IPS-20b (cell line): Measurements from ENCODE around the gene CFAP46.

Experiments used
- H3K27ac ChIP-seq: one replicate; pipeline ENCODE4 v1.5.1; 2013; ENCODE audit warnings: low read length
- H3K27me3 ChIP-seq: 2 replicates; pipeline ENCODE4 v1.6.1; 2013; ENCODE audit warnings: mild to moderate bottlenecking, low read length, inconsistent platforms; ENCODE audit not compliant: insufficient read depth
- H3K36me3 ChIP-seq: 2 replicates; pipeline ENCODE4 v1.6.1; 2013; ENCODE audit warnings: low read depth, mild to moderate bottlenecking, inconsistent platforms, low read length, moderate library complexity; ENCODE audit not compliant: insufficient read depth
- H3K4me1 ChIP-seq: 2 replicates; pipeline ENCODE4 v1.6.1; 2013; ENCODE audit warnings: mild to moderate bottlenecking, control low read depth, inconsistent platforms, low read length, moderate library complexity; ENCODE audit not compliant: insufficient read depth
- H3K4me3 ChIP-seq: 2 replicates; pipeline ENCODE4 v1.5.1; 2013; ENCODE audit warnings: mild to moderate bottlenecking, low read length, inconsistent platforms
- H3K9ac ChIP-seq: 2 replicates; pipeline ENCODE4 v1.6.1; 2013; ENCODE audit warnings: low read depth, mild to moderate bottlenecking, inconsistent platforms, low read length, moderate library complexity
- H3K9me3 ChIP-seq: 2 replicates; pipeline ENCODE4 v1.6.1; 2013; ENCODE audit warnings: mild to moderate bottlenecking, low read depth, low read length, inconsistent platforms; ENCODE audit not compliant: insufficient read depth

Gene CFAP46

GRCh38 chr10:132788180-132788830, 154.1 kb downstream of the CFAP46 start:
- Histone ChIP-seq H3K36me3 (no peaks in the 10 kb centered on the region), H3K4me3 (peak overlapping the region; percentile 42; the same call in 1 of the 2 replicates), H3K9me3 (no peaks in the 10 kb centered on the region), H3K27me3 (peaks cover 82% of the 10 kb centered on the region), H3K9ac (no peak overlapping the region), H3K27ac (no peak overlapping the region), H3K4me1 (no peaks in the 10 kb centered on the region; the same call in 1 of the 2 replicates)

GRCh38 chr10:132787495-132788179, 154.7 kb downstream of the CFAP46 start:
- H3K9me3 ChIP-seq: no peaks in the 10 kb centered on the region
- H3K27ac ChIP-seq: no peak overlapping the region
- peak overlapping the region; percentile 42; the same call in 1 of the 2 replicates for H3K4me3 ChIP-seq
- H3K36me3 ChIP-seq: no peaks in the 10 kb centered on the region
- no peak overlapping the region for H3K9ac ChIP-seq
- no peaks in the 10 kb centered on the region; the same call in 1 of the 2 replicates for H3K4me1 ChIP-seq
- H3K27me3 ChIP-seq: peaks cover 88% of the 10 kb centered on the region

GRCh38 chr10:132786884-132787494, 155.4 kb downstream of the CFAP46 start:
- no peak overlapping the region for H3K9ac ChIP-seq
- no peak overlapping the region for H3K27ac ChIP-seq
- H3K9me3 ChIP-seq: no peaks in the 10 kb centered on the region
- H3K4me3 ChIP-seq: no peak overlapping the region
- peaks cover 95% of the 10 kb centered on the region for H3K27me3 ChIP-seq
- H3K36me3 ChIP-seq: no peaks in the 10 kb centered on the region
- no peaks in the 10 kb centered on the region; the same call in 1 of the 2 replicates for H3K4me1 ChIP-seq

GRCh38 chr10:132786476-132786883, 155.9 kb downstream of the CFAP46 start:
- Histone ChIP-seq H3K27me3 (peaks cover 98% of the 10 kb centered on the region), H3K9ac (no peak overlapping the region), H3K4me1 (no peaks in the 10 kb centered on the region; the same call in 1 of the 2 replicates), H3K36me3 (no peaks in the 10 kb centered on the region), H3K27ac (no peak overlapping the region), H3K9me3 (no peaks in the 10 kb centered on the region), H3K4me3 (no peak overlapping the region)

- Histone ChIP-seq H3K9me3 (no peaks in the 10 kb centered on the region), H3K4me1 (no peaks in the 10 kb centered on the region; the same call in 1 of the 2 replicates), H3K27me3 (peaks cover 96% of the 10 kb centered on the region), H3K36me3 (no peaks in the 10 kb centered on the region), H3K27ac (no peak within 1 kb of the TSS), H3K9ac (no peak within 1 kb of the TSS), H3K4me3 (no peak within 1 kb of the TSS)
These were observed 156.5 kb downstream of the CFAP46 start, which contains the start of gene NKX6-2 for GRCh38 chr10:132785723-132786475. NKX6-2 (minus strand) TSS chr10:132786147; CDS start chr10:132785948, 199 bp downstream.

- peaks cover 88% of the 10 kb centered on the region for H3K27me3 ChIP-seq
- no peak overlapping the region for H3K9ac ChIP-seq
- no peak overlapping the region for H3K4me3 ChIP-seq
- no peaks in the 10 kb centered on the region for H3K9me3 ChIP-seq
- no peaks in the 10 kb centered on the region; the same call in 1 of the 2 replicates for H3K4me1 ChIP-seq
- no peak overlapping the region for H3K27ac ChIP-seq
- H3K36me3 ChIP-seq: no peaks in the 10 kb centered on the region
These were observed 157.3 kb downstream of the CFAP46 start for GRCh38 chr10:132784866-132785722.

GRCh38 chr10:132783940-132784865, 158.2 kb downstream of the CFAP46 start:
- Histone ChIP-seq H3K9ac (no peak overlapping the region), H3K27me3 (peaks cover 79% of the 10 kb centered on the region), H3K27ac (no peak overlapping the region), H3K4me3 (peak overlapping the region; percentile 18; the same call in 1 of the 2 replicates), H3K36me3 (no peaks in the 10 kb centered on the region), H3K9me3 (no peaks in the 10 kb centered on the region), H3K4me1 (no peaks in the 10 kb centered on the region; the same call in 1 of the 2 replicates)

- Histone ChIP-seq H3K36me3 (no peaks in the 10 kb centered on the region), H3K27ac (no peak overlapping the region), H3K27me3 (peaks cover 71% of the 10 kb centered on the region)
These were observed 159.0 kb downstream of the CFAP46 start for GRCh38 chr10:132783165-132783939.

GRCh38 chr10:132781556-132781955, 160.8 kb downstream of the CFAP46 start:
- no peaks in the 10 kb centered on the region; the same call in 1 of the 2 replicates for H3K4me1 ChIP-seq
- no peak overlapping the region for H3K4me3 ChIP-seq
- H3K9me3 ChIP-seq: no peaks in the 10 kb centered on the region
- H3K9ac ChIP-seq: no peak overlapping the region
- peaks cover 53% of the 10 kb centered on the region for H3K27me3 ChIP-seq
- H3K36me3 ChIP-seq: no peaks in the 10 kb centered on the region
- no peak overlapping the region for H3K27ac ChIP-seq

More at GRCh38 chr10:132783165-132783939, 159.0 kb downstream of the CFAP46 start:
- no peak overlapping the region; the same call in 1 of the 2 replicates for H3K4me3 ChIP-seq
- H3K4me1 ChIP-seq: no peaks in the 10 kb centered on the region; the same call in 1 of the 2 replicates
- no peak overlapping the region for H3K9ac ChIP-seq
- H3K9me3 ChIP-seq: no peaks in the 10 kb centered on the region
